HepG2 (cell line): Measurements from ENCODE around the gene ATXN1L. TPM values are rescaled to one million over a fixed set of nuclear protein-coding genes. Genes with fewer than 3 reads are reported as not detected.

Experiments
- ATAC-seq: fragments of 200-7000 bp; cut with Tn5 transposase; 3 replicates; pipeline ENCODE4 v1.9.1; 2020; ENCODE audit warnings: mild to moderate bottlenecking, moderate library complexity
- BruUV-seq: library from RNA; stranded (reverse); fragments of 400-500 nt; replicated peaks from 2 replicates; lab custom pipeline; 2021; lab: Mats Ljungman, UMichigan
- CTCF ChIA-PET: fragments of 300-600 bp; formaldehyde crosslinking; extraction: SDS; loops from one replicate; lab custom pipeline; 2021; ENCODE audit warnings: low total read pairs, inconsistent platforms, low intra/inter-chr PET ratio; lab: Yijun Ruan, JAX
- POLR2A ChIA-PET: fragments of 350-600 bp; sonication (Branson Sonifier 250); formaldehyde crosslinking; loops from one replicate; lab custom pipeline; 2020; ENCODE audit warnings: antibody characterized with exemption, inconsistent platforms; lab: Yijun Ruan, JAX
- DNase-seq: peaks from one replicate; pipeline ENCODE4 v3.0.0-alpha.2; 2015; ENCODE audit warnings: low spot score
- FAIRE-seq: peaks from 3 replicates; lab custom pipeline; 2011; peaks lifted over from hg19 to GRCh38; lab: Jason Lieb, UNC
- H2AFZ ChIP-seq: one replicate; pipeline ENCODE4 v1.6.1; 2011; ENCODE audit warnings: low read length, inconsistent platforms
- H3K27ac ChIP-seq: fragments of 300-600 bp; 3 replicates; pipeline ENCODE4 v1.8.0; 2011; ENCODE audit warnings: mixed run types, mild to moderate bottlenecking, mixed read lengths, low read length, inconsistent platforms; ENCODE audit not compliant: insufficient read depth; ENCODE audit errors: extremely low read length
- H3K27me3 ChIP-seq, 2 experiments: fragments of 200-600 bp in 1 of 2; 2 replicates in 1 of 2; 3 replicates in 1 of 2; pipeline versions ENCODE4 v1.6.0 to v1.8.0; 2011; ENCODE audit warnings: low read length in 2 of 2, mild to moderate bottlenecking in 2 of 2, moderate library complexity in 2 of 2, inconsistent platforms in 1 of 2; ENCODE audit not compliant: insufficient read depth in 2 of 2, control insufficient read depth in 1 of 2
- H3K36me3 ChIP-seq, 2 experiments: fragments of 200-600 bp in 1 of 2; replicated peaks in 1 of 2; 2 replicates in 1 of 2; 3 replicates in 1 of 2; pipeline versions ENCODE4 v1.5.1 to v1.8.0; 2011; ENCODE audit warnings: low read length in 2 of 2, inconsistent platforms in 1 of 2; ENCODE audit not compliant: insufficient read depth in 2 of 2, control insufficient read depth in 1 of 2
- H3K4me1 ChIP-seq: 2 replicates; pipeline ENCODE4 v1.5.1; 2012; ENCODE audit warnings: low read length, inconsistent platforms; ENCODE audit not compliant: insufficient read depth
- H3K4me2 ChIP-seq: 2 replicates; pipeline ENCODE4 v1.6.0; 2011; ENCODE audit warnings: low read depth, low read length, inconsistent platforms
- H3K4me3 ChIP-seq, 3 experiments: fragments of 200-600 bp in 1 of 3; sonication (generic), shearing (Covaris generic) in 1 of 3; replicated peaks in 1 of 3; 2 replicates each; pipeline ENCODE4 v1.5.1; 2011 to 2016; ENCODE audit warnings: low read length in 3 of 3, inconsistent platforms in 2 of 3, low read depth in 2 of 3, mild to moderate bottlenecking in 2 of 3, control low read depth in 1 of 3, mixed read lengths in 1 of 3; ENCODE audit not compliant: insufficient read depth in 1 of 3
- H3K79me2 ChIP-seq: one replicate; pipeline ENCODE4 v1.6.1; 2011; ENCODE audit warnings: low read length, inconsistent platforms; ENCODE audit not compliant: insufficient read depth
- H3K9ac ChIP-seq: 2 replicates; pipeline ENCODE4 v1.6.0; 2011; ENCODE audit warnings: mild to moderate bottlenecking, low read depth, low read length, inconsistent platforms; ENCODE audit not compliant: insufficient read depth
- H3K9me3 ChIP-seq: 2 replicates; pipeline ENCODE4 v1.5.1; 2012; ENCODE audit warnings: mild to moderate bottlenecking, low read length
- H4K20me1 ChIP-seq: 2 replicates; pipeline ENCODE4 v1.6.0; 2011; ENCODE audit warnings: inconsistent platforms, mild to moderate bottlenecking, low read length, moderate library complexity; ENCODE audit not compliant: insufficient read depth
- FOXO1 ChIP-seq: sonication (generic); formaldehyde crosslinking; IDR thresholded peaks from 2 replicates; pipeline ENCODE4 v1.4.0; 2020; ENCODE audit warnings: missing genetic modification reagents
- FOXP1 ChIP-seq, 2 experiments: fragments of 450-650 bp in 1 of 2; IDR thresholded peaks; 2 replicates each; pipeline ENCODE4 v1.6.1; 2017 to 2018; ENCODE audit warnings: antibody characterized with exemption in 1 of 2
- TBX3 ChIP-seq: fragments of 450-650 bp; IDR thresholded peaks from 2 replicates; pipeline ENCODE4 v1.6.1; 2017; ENCODE audit warnings: antibody characterized with exemption, mild to moderate bottlenecking, inconsistent platforms, borderline replicate concordance
- ZBTB34 ChIP-seq: sonication (generic); formaldehyde crosslinking; IDR thresholded peaks from 2 replicates; pipeline ENCODE4 v1.8.0; 2022; ENCODE audit warnings: mild to moderate bottlenecking, missing genetic modification reagents
- ZBTB39 ChIP-seq: sonication (generic); formaldehyde crosslinking; IDR thresholded peaks from 2 replicates; pipeline ENCODE4 v1.5.0; 2020; ENCODE audit warnings: missing genetic modification reagents
- ZBTB42 ChIP-seq: sonication (generic); formaldehyde crosslinking; IDR thresholded peaks from 2 replicates; pipeline ENCODE4 v1.5.0; 2020; ENCODE audit warnings: mild to moderate bottlenecking, missing genetic modification reagents
- ZNF180 ChIP-seq: sonication (generic); formaldehyde crosslinking; IDR thresholded peaks from 2 replicates; pipeline ENCODE4 v1.4.0; 2020; ENCODE audit warnings: low read depth, missing genetic modification reagents, borderline replicate concordance
- ZNF33B ChIP-seq: sonication (generic); formaldehyde crosslinking; IDR thresholded peaks from 2 replicates; pipeline ENCODE4 v1.5.1; 2020; ENCODE audit warnings: mild to moderate bottlenecking, missing genetic modification reagents
- ZNF460 ChIP-seq: sonication (generic); formaldehyde crosslinking; IDR thresholded peaks from 2 replicates; pipeline ENCODE4 v1.5.1; 2020; ENCODE audit warnings: missing genetic modification reagents, mild to moderate bottlenecking, borderline replicate concordance
- ZNF781 ChIP-seq: sonication (generic); formaldehyde crosslinking; IDR thresholded peaks from 2 replicates; pipeline ENCODE4 v1.5.1; 2020; ENCODE audit warnings: borderline replicate concordance, mild to moderate bottlenecking, missing genetic modification reagents; ENCODE audit errors: not compliant biosample characterization
- WGBS: methylation state at CpG from one replicate; pipeline ENCODE4 v1.1.6; 2017; ENCODE audit warnings: low lambda C conversion rate; 5-methylcytosine and 5-hydroxymethylcytosine counted together
- in situ Hi-C: cut with HindIII; loops from 2 replicates; pipeline ENCODE4 v1.10.0; 2017; ENCODE audit warnings: low pct_unique_long_range_greater_than_20kb; ENCODE audit not compliant: extremely low pct_ligation_motif_present
- intact Hi-C: fragments of 100-400 bp; cut with micrococcal nuclease; formaldehyde crosslinking; loops from one replicate; pipeline ENCODE4 v1.10.0; 2022; ENCODE audit not compliant: unreplicated experiment
- polyA plus RNA-seq, 8 experiments: library from polyadenylated mRNA; depleted of rRNA in 3 of 8; stranded (reverse) in 7 of 8; unstranded in 1 of 8; fragments of >200 nt; fragmentation: Illumina TruSeq in 4 of 8; extraction: Trizol in 4 of 8; gene quantifications; 2 replicates each; pipeline versions ENCODE4 v1.2.1 to v1.2.3, GENCODE V29; 2011 to 2016; ENCODE audit warnings: low read depth in 4 of 8, missing spikeins in 1 of 8, mixed read lengths in 1 of 8; ENCODE audit not compliant: insufficient read depth in 1 of 8
- total RNA-seq, 5 experiments: library from RNA; depleted of rRNA; stranded (reverse); fragments of >200 nt; fragmentation: Illumina TruSeq; extraction: Trizol; gene quantifications; 2 replicates each; pipeline ENCODE4 v1.2.3, GENCODE V29; 2016; ENCODE audit warnings: low read depth in 1 of 5

The ATXN1L gene
- total and polyA plus RNA-seq, 2 of the 13 experiments (the other 11 are each of a cell fraction or from before 2014, with no cell fraction given): 20.0 to 22.4 TPM

GRCh38 chr16:71878911-71879310, 33.1 kb downstream of the ATXN1L start (continued):
- TF ChIP-seq ZNF33B (CRISPR knock-in tag): no peak
- no peak for TF ChIP-seq ZBTB34 (CRISPR knock-in tag)
- no peak for TF ChIP-seq ZNF180 (CRISPR knock-in tag)
- no peak for TF ChIP-seq ZNF460 (CRISPR knock-in tag)
- TF ChIP-seq FOXP1 (IDR thresholded peaks at IDR 0.05): no peak
- TF ChIP-seq FOXP1 (CRISPR knock-in tag; IDR thresholded peaks at IDR 0.05): no peak
- no peak for TF ChIP-seq ZNF781 (CRISPR knock-in tag)

GRCh38 chr16:71880176-71880575, 34.4 kb downstream of the ATXN1L start:
- BruUV-seq: no TSS peak
- no peak overlapping the region for H2AFZ ChIP-seq
- no peak overlapping the region for H3K4me3 ChIP-seq
- over 99% methylated on average over 4 of the region's 4 CpGs for WGBS
- H3K4me2 ChIP-seq: no peak overlapping the region
- ATAC-seq (no peak), FAIRE-seq (no peak), DNase-seq (no peak)
- H3K9ac ChIP-seq: no peak overlapping the region
- CTCF ChIA-PET: interaction anchor here (0.5 kb wide), 1 partner anchor 9 kb away, joined by 3 read pairs; no protein-coding TSS in a partner anchor
- POLR2A ChIA-PET: no interaction called here
- H3K9me3 ChIP-seq: no peaks in the 10 kb centered on the region
- intact Hi-C loops: no loop called here
- in situ Hi-C loops: no loop called here
- H3K79me2 ChIP-seq: no peaks in the 10 kb centered on the region
- H3K36me3 ChIP-seq: peaks cover 1 to 9% of the 10 kb centered on the region in 2 experiments; a peak in 3 of 5 replicates
- no peaks in the 10 kb centered on the region for H3K27me3 ChIP-seq
- no peak overlapping the region for H3K27ac ChIP-seq
- peaks cover 32% of the 10 kb centered on the region for H3K4me1 ChIP-seq
- TF ChIP-seq TBX3 (no peak), ZBTB39 (no peak), ZBTB42 (CRISPR knock-in tag) (no peak), FOXO1 (CRISPR knock-in tag) (no peak)
- TF ChIP-seq, all 625 proteins: peak for 0
- no peaks in the 10 kb centered on the region for H4K20me1 ChIP-seq
